Common myeloid progenitor, CD34-positive (primary cell): ENCODE results near the gene PLPP4.

Experiments
- CTCF ChIA-PET: fragments of 350-600 bp; sonication (Branson Sonifier 250); formaldehyde crosslinking; loops from one replicate; lab custom pipeline; 2021; ENCODE audit warnings: antibody characterized with exemption; lab: Charles Lee
- POLR2A ChIA-PET: fragments of 350-600 bp; sonication (Branson Sonifier 250); formaldehyde crosslinking; loops from one replicate; lab custom pipeline; 2021; ENCODE audit warnings: antibody characterized with exemption; lab: Charles Lee
- DNase-seq, 3 donors: peaks; one replicate each; pipeline versions ENCODE4 v3.0.0 to v3.0.0-alpha.2; 2013
- H3K27ac ChIP-seq, 2 experiments: 1 replicate in 1 of 2; 2 replicates in 1 of 2; pipeline ENCODE4 v1.7.0; 2013; ENCODE audit warnings: inconsistent platforms in 2 of 2, low read length in 2 of 2, mild to moderate bottlenecking in 2 of 2, low read depth in 1 of 2, moderate library complexity in 1 of 2; ENCODE audit not compliant: severe bottlenecking in 2 of 2, insufficient read depth in 1 of 2, poor library complexity in 1 of 2
- H3K27me3 ChIP-seq, 5 experiments: replicated peaks in 2 of 5; 1 replicate in 3 of 5; 2 replicates in 2 of 5; pipeline versions ENCODE4 v1.6.1 to v1.7.0; 2013; ENCODE audit warnings: low read length in 4 of 5, mild to moderate bottlenecking in 2 of 5, moderate library complexity in 2 of 5, inconsistent platforms in 1 of 5; ENCODE audit not compliant: insufficient read depth in 5 of 5, control insufficient read depth in 4 of 5
- H3K36me3 ChIP-seq, 4 experiments: 1 replicate in 2 of 4; 2 replicates in 2 of 4; pipeline versions ENCODE4 v1.6.1 to v1.7.0; 2013; ENCODE audit warnings: low read length in 3 of 4, control low read depth in 1 of 4, mild to moderate bottlenecking in 1 of 4; ENCODE audit not compliant: control insufficient read depth in 4 of 4, insufficient read depth in 4 of 4
- H3K4me1 ChIP-seq, 4 experiments: 1 replicate in 3 of 4; 2 replicates in 1 of 4; pipeline versions ENCODE4 v1.6.1 to v1.7.1; 2013; ENCODE audit warnings: low read length in 3 of 4, mild to moderate bottlenecking in 3 of 4, control low read depth in 1 of 4, inconsistent platforms in 1 of 4, moderate library complexity in 1 of 4; ENCODE audit not compliant: control insufficient read depth in 4 of 4, insufficient read depth in 4 of 4; ENCODE audit errors: control extremely low read depth in 1 of 4
- H3K4me3 ChIP-seq, 7 experiments: 1 replicate in 4 of 7; 2 replicates in 3 of 7; pipeline versions ENCODE4 v1.5.1 to v1.7.0; 2013; ENCODE audit warnings: mild to moderate bottlenecking in 7 of 7, low read length in 6 of 7, moderate library complexity in 6 of 7, inconsistent platforms in 2 of 7, low read depth in 2 of 7, control low read depth in 1 of 7; ENCODE audit not compliant: insufficient read depth in 4 of 7, control insufficient read depth in 1 of 7; ENCODE audit errors: extremely low read depth in 1 of 7
- H3K9me3 ChIP-seq, 5 experiments: 1 replicate in 4 of 5; 2 replicates in 1 of 5; pipeline versions ENCODE4 v1.6.1 to v1.7.1; 2013; ENCODE audit warnings: low read length in 4 of 5, mild to moderate bottlenecking in 2 of 5, inconsistent platforms in 1 of 5, low read depth in 1 of 5, moderate library complexity in 1 of 5; ENCODE audit not compliant: control insufficient read depth in 4 of 5, insufficient read depth in 2 of 5; ENCODE audit errors: control extremely low read depth in 1 of 5
- WGBS: methylation state at CpG from one replicate; pipeline ENCODE4 v1.1.5; 2013; ENCODE audit not compliant: insufficient coverage; 5-methylcytosine and 5-hydroxymethylcytosine counted together

The PLPP4 gene

DNA sequence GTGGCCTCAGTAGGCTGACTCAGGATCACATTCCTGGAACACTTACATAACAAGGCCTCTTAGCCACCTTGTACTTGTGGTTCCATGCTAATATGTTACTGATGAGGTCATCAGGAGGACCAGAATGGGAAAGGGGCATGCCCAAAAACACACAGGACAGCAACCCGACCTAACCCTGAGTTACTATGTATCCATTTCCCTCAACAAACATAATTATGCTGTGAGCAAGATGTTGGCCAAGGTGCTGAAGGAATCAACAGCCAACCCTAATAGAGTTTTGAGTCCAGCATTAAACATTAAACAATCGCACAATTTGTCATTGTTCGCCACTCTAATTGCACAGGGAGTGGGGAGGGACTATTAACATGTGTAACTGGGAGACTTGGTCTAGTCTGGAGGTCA is 129.4 kb downstream of the PLPP4 start:
- no peaks in the 10 kb centered on the region for H3K9me3 ChIP-seq
- no peaks in the 10 kb centered on the region for H3K4me1 ChIP-seq
- H3K4me3 ChIP-seq = no peak overlapping the region
- H3K27ac ChIP-seq = no peak overlapping the region
- DNase-seq = no peak
- no peaks in the 10 kb centered on the region for H3K27me3 ChIP-seq
- ChIA-PET POLR2A (no interaction called here), CTCF (interaction anchor here (3.7 kb wide), 1 partner anchor 12 kb away, joined by 21 read pairs; no protein-coding TSS in a partner anchor)
- WGBS = no CpG with 5 or more reads among the region's 3 CpGs
- no peaks in the 10 kb centered on the region for H3K36me3 ChIP-seq

DNA sequence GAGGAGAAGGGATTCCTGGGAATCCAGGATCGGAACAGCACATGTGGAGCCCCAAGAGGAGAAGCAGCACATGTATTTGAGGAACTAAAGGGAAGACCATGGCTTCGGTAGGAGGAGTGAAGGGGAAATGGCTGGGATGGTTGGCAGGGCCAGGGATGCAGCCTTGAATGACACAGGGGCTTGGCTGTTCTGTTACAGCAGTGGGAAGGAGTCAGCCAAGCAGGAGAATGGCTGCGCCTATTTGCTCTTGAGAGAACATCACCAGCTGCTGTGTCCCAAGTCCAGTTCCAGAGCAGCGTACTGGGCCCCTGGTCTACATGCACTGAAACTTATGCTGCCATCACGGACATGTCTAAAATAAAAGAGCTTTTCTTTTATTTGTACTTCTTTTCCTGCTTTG is 130.0 kb downstream of the PLPP4 start:
- H3K27ac ChIP-seq = no peak overlapping the region
- CTCF ChIA-PET = interaction anchor here (3.7 kb wide), 1 partner anchor 12 kb away, joined by 21 read pairs; no protein-coding TSS in a partner anchor
- H3K27me3 ChIP-seq = no peaks in the 10 kb centered on the region
- H3K9me3 ChIP-seq = no peaks in the 10 kb centered on the region
- no peaks in the 10 kb centered on the region for H3K4me1 ChIP-seq
- 70% methylated on average over 4 of the region's 5 CpGs for WGBS
- H3K36me3 ChIP-seq = no peaks in the 10 kb centered on the region
- DNase-seq = no peak
- POLR2A ChIA-PET = no interaction called here
- H3K4me3 ChIP-seq = no peak overlapping the region

DNA sequence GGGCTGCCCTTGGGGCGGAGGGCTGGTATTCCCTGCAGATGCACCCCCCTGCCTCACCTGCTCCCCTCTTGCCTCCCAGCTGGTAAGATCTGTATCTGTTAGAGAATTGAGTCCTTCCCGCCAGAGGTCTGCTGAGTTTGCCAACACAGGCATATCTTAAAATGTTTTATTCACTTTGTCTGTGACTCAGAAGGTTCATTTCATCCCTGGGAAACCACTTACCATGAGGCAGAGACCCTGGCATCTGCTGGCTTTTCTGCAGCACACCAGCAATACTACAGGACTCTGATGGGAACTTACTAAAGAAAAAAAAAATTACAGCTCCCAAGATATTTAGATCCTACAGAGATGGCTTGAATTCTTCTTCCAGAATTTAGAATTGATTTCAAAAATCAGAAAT is 131.3 kb downstream of the PLPP4 start:
- CTCF ChIA-PET = interaction anchor here (1.3 to 3.7 kb wide), 2 partner anchors 11 to 15 kb away, joined by 3 to 21 read pairs; no protein-coding TSS in a partner anchor
- 100% methylated on average over 2 of the region's 2 CpGs for WGBS
- Histone ChIP-seq H3K36me3 (no peaks in the 10 kb centered on the region), H3K27me3 (no peaks in the 10 kb centered on the region), H3K27ac (no peak overlapping the region), H3K4me3 (no peak overlapping the region), H3K4me1 (no peaks in the 10 kb centered on the region), H3K9me3 (peaks cover 0 to 3% (median 0%) of the 10 kb centered on the region in 5 experiments)
- no peak for DNase-seq
- POLR2A ChIA-PET = no interaction called here

DNA sequence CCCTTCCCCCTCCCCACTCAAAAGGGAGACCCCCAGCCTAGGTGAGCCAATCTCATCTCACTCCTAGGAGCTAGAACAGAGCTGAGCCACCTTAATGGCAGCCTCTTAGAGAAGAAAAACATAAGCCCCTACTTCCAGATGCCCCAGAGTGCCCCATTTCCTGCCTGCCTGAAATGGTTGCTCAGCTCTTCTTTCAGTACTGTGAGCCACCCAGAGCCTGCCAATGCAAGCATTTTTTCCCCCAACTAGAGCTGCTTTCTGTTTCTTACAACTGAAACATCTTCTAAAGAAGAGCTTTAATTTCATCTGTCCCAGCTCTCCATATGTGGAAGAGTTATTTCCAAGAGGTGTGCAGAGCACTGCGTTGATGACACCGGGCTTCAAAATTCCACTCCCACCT is 136.7 kb downstream of the PLPP4 start:
- no peaks in the 10 kb centered on the region for H3K4me1 ChIP-seq
- H3K27ac ChIP-seq = no peak overlapping the region
- no peaks in the 10 kb centered on the region for H3K27me3 ChIP-seq
- ChIA-PET CTCF (interaction anchor here (1.4 kb wide), 1 partner anchor 142 kb away, joined by 3 read pairs; no protein-coding TSS in a partner anchor), POLR2A (no interaction called here)
- H3K4me3 ChIP-seq = no peak overlapping the region
- no peak for DNase-seq
- peaks cover 0 to 3% (median 0%) of the 10 kb centered on the region in 5 experiments for H3K9me3 ChIP-seq
- WGBS = 100% methylated on average over 2 of the region's 2 CpGs
- no peaks in the 10 kb centered on the region for H3K36me3 ChIP-seq

DNA sequence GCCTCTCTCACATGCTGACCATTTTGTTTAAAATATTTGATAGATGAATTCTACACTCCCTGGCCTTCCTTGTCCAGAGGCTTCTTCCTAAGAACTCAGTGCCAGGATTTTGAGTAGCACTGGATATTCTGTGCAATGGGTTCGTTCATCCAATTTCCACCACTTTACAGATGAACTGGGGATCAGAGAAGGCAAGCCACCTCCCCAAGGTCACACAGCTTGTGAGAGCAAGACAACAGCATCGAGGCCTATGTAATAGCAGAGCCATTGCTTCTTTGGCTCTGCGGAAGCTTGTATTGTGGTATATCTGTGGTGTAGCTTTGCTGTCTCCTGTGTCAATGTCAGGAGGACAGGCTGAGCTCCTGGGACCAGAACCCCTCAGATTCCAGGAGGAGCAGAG is 140.9 kb downstream of the PLPP4 start:
- CTCF ChIA-PET = interaction anchor here (1.2 to 5.0 kb wide), 3 partner anchors 9 to 173 kb away, joined by 3 to 21 read pairs (median 11); no protein-coding TSS in a partner anchor
- Histone ChIP-seq H3K4me1 (peaks cover 0 to 14% (median 11%) of the 10 kb centered on the region in 4 experiments), H3K9me3 (peaks cover 0 to 3% (median 0%) of the 10 kb centered on the region in 5 experiments), H3K4me3 (no peak overlapping the region), H3K27me3 (no peaks in the 10 kb centered on the region), H3K27ac (no peak overlapping the region), H3K36me3 (no peaks in the 10 kb centered on the region)
- DNase-seq = no peak
- POLR2A ChIA-PET = no interaction called here
- 100% methylated on average over 3 of the region's 3 CpGs for WGBS

DNA sequence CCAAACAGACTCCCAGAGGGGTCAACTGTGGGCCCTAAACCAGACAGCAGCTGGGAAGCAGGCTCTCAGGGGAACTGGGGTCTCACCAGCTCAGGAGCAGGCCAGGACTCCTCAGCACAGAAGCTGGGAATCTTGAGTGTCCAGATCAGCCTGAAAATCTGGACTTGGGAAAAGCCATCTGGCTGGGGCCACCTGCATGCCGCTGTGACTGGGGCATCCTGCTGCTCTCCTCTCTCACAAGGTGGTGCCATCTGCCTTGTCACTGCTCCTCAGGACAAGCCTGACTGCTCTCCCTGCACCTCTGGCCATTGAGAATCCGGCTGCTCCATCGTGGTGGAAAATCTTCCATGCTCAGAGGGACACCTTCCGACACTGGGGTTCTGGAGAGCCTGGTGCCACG is 141.4 kb downstream of the PLPP4 start:
- Histone ChIP-seq H3K9me3 (peaks cover 0 to 4% (median 0%) of the 10 kb centered on the region in 5 experiments), H3K4me1 (peaks cover 0 to 14% (median 11%) of the 10 kb centered on the region in 4 experiments), H3K27me3 (no peaks in the 10 kb centered on the region), H3K27ac (no peak overlapping the region), H3K36me3 (no peaks in the 10 kb centered on the region), H3K4me3 (no peak overlapping the region)
- DNase-seq = no peak
- WGBS = 93% methylated on average over 5 of the region's 5 CpGs
- POLR2A ChIA-PET = no interaction called here
- CTCF ChIA-PET = interaction anchor here (1.2 to 5.0 kb wide), 3 partner anchors 10 to 174 kb away, joined by 3 to 21 read pairs (median 11); no protein-coding TSS in a partner anchor

DNA sequence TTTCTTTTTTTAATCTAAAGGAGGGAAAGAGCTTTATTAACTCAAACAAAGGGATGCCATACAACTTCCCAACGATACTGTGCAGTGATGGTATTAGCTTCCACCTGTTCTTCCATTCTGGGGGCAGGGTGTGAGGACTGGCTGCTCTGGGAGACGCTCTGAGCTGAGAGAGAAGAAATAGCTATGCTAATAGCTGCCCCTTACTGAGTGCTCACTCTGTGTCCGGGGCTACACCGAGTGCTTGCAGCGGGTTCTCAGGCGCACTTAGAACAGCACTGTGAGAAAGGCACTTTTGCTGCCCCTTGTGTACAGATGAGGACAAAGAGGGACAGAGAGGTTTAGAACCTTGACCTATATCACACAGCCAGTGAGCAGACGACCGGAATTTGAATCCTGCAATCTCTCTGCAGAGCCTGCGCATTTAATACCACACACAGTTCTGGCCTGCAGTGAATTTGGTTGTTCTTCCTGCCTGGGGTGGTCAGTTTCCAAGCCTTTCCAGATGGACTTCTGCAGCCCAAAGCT is 142.2 kb downstream of the PLPP4 start:
- Histone ChIP-seq H3K36me3 (no peaks in the 10 kb centered on the region), H3K4me3 (no peak overlapping the region), H3K4me1 (peaks cover 0 to 14% (median 11%) of the 10 kb centered on the region in 4 experiments), H3K27me3 (no peaks in the 10 kb centered on the region), H3K27ac (no peak overlapping the region), H3K9me3 (peaks cover 0 to 7% (median 0%) of the 10 kb centered on the region in 5 experiments)
- CTCF ChIA-PET = interaction anchor here (0.8 to 5.0 kb wide), 3 partner anchors 11 to 175 kb away, joined by 3 to 21 read pairs (median 3); no protein-coding TSS in a partner anchor
- WGBS = 99% methylated on average over 9 of the region's 9 CpGs
- POLR2A ChIA-PET = no interaction called here
- DNase-seq = no peak
